Tibial nerve (tissue), 4 donors: Measurements from ENCODE around the gene TMIGD1. TPM values are rescaled to one million over a fixed set of nuclear protein-coding genes. Genes with fewer than 3 reads are reported as not detected.
A peak's percentile ranks its signal among the peaks of the same experiment; 100 is the strongest.

ENCODE experiments used
- DNase-seq, 2 donors: peaks; one replicate each; pipeline ENCODE4 v3.0.0-alpha.2; 2019; ENCODE audit warnings: low spot score in 2 of 2
- H3K27ac ChIP-seq, 4 donors: fragments of 200-600 bp; sonication (generic) in 3 of 4; one replicate each; pipeline ENCODE4 v1.5.1; 2017 to 2019; ENCODE audit warnings: mild to moderate bottlenecking in 1 of 4
- H3K27me3 ChIP-seq, 2 donors: fragments of 200-600 bp; sonication (generic) in 1 of 2; one replicate each; pipeline versions ENCODE4 v1.5.1 to v1.6.0; 2017 to 2019
- H3K36me3 ChIP-seq, 3 donors: fragments of 200-600 bp; sonication (generic); one replicate each; pipeline ENCODE4 v1.5.1; 2018 to 2019
- H3K4me1 ChIP-seq, 4 donors: fragments of 200-600 bp; sonication (generic) in 3 of 4; one replicate each; pipeline ENCODE4 v1.5.1; 2017 to 2019
- H3K4me3 ChIP-seq, 4 donors: fragments of 200-600 bp; sonication (generic) in 3 of 4; one replicate each; pipeline ENCODE4 v1.5.1; 2017 to 2019; ENCODE audit warnings: mild to moderate bottlenecking in 1 of 4, moderate library complexity in 1 of 4
- H3K9me3 ChIP-seq, 4 donors: fragments of 200-600 bp; sonication (generic) in 3 of 4; one replicate each; pipeline ENCODE4 v1.5.1; 2017 to 2019
- EP300 ChIP-seq, 2 donors: sonication (generic); formaldehyde crosslinking; IDR thresholded peaks; one replicate each; pipeline ENCODE4 v1.6.1; 2017; ENCODE audit warnings: antibody characterized with exemption in 2 of 2, mild to moderate bottlenecking in 1 of 2
- POLR2A ChIP-seq, 2 donors: fragments of 450-650 bp; IDR thresholded peaks; one replicate each; pipeline ENCODE4 v1.6.1; 2017; ENCODE audit warnings: antibody characterized with exemption in 2 of 2, mild to moderate bottlenecking in 2 of 2, moderate library complexity in 2 of 2
- WGBS, 2 donors: methylation state at CpG; one replicate each; pipeline ENCODE4 v1.1.5; 2018; 5-methylcytosine and 5-hydroxymethylcytosine counted together
- total RNA-seq, 4 donors: library from RNA; depleted of rRNA; stranded (reverse); fragments of >200 nt; gene quantifications; one replicate each; pipeline ENCODE4 v1.1.0, GENCODE V29; 2016
- TF ChIP-seq, protein P1 (sequence below), 5 experiments: fragments of 200-600 bp in 3 of 5; fragments of 450-650 bp in 2 of 5; sonication (generic) in 3 of 5; IDR thresholded peaks; one replicate each; pipeline ENCODE4 v1.5.1; 2016 to 2019; ENCODE audit warnings: antibody characterized with exemption in 5 of 5, mild to moderate bottlenecking in 3 of 5, moderate library complexity in 2 of 5

The TMIGD1 gene
- total RNA-seq, 4 donors from 2014 or later = not detected

DNA sequence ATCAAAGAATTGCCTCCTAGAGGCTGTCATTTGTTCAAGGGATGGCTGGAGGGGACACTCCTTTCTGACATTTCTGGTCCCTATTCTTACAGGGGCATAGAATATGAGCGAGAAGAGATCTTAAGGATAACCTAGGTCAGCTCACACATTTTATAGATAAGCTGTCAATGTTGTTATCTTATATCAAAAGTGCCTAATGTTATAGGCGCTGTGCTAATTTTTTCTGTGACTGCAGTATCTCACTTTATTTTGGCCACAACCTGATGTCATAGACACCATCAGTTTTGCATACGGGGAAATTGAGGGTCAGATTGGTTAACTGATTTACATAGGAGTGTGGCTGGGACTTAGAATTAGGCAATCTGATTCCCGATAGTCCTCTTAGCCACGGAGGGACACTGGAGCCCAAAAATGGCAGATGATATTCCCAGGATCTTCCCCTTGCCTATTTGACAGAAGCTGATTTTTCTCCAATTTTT lies 46.1 kb upstream of the TMIGD1 start:
- Histone ChIP-seq H3K9me3 (no peaks in the 10 kb centered on the region), H3K27me3 (no peaks in the 10 kb centered on the region), H3K4me3 (peak overlapping the region; percentile 61 to 90 (median 72)), H3K36me3 (no peaks in the 10 kb centered on the region), H3K27ac (peak overlapping the region in 3 of 4 donors; percentile 89 to 92 (median 90)), H3K4me1 (peaks cover 0 to 65% (median 18%) of the 10 kb centered on the region in 4 donors)
- 16 to 17% methylated on average over 5 of the region's 5 CpGs for WGBS, 2 donors
- no peak for DNase-seq
- TF ChIP-seq, protein P1, sequence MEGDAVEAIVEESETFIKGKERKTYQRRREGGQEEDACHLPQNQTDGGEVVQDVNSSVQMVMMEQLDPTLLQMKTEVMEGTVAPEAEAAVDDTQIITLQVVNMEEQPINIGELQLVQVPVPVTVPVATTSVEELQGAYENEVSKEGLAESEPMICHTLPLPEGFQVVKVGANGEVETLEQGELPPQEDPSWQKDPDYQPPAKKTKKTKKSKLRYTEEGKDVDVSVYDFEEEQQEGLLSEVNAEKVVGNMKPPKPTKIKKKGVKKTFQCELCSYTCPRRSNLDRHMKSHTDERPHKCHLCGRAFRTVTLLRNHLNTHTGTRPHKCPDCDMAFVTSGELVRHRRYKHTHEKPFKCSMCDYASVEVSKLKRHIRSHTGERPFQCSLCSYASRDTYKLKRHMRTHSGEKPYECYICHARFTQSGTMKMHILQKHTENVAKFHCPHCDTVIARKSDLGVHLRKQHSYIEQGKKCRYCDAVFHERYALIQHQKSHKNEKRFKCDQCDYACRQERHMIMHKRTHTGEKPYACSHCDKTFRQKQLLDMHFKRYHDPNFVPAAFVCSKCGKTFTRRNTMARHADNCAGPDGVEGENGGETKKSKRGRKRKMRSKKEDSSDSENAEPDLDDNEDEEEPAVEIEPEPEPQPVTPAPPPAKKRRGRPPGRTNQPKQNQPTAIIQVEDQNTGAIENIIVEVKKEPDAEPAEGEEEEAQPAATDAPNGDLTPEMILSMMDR (IDR thresholded peaks at IDR 0.05) = no peak
- TF ChIP-seq EP300 (IDR thresholded peaks at IDR 0.05) = no peak
- no peak for TF ChIP-seq POLR2A (IDR thresholded peaks at IDR 0.05)

DNA sequence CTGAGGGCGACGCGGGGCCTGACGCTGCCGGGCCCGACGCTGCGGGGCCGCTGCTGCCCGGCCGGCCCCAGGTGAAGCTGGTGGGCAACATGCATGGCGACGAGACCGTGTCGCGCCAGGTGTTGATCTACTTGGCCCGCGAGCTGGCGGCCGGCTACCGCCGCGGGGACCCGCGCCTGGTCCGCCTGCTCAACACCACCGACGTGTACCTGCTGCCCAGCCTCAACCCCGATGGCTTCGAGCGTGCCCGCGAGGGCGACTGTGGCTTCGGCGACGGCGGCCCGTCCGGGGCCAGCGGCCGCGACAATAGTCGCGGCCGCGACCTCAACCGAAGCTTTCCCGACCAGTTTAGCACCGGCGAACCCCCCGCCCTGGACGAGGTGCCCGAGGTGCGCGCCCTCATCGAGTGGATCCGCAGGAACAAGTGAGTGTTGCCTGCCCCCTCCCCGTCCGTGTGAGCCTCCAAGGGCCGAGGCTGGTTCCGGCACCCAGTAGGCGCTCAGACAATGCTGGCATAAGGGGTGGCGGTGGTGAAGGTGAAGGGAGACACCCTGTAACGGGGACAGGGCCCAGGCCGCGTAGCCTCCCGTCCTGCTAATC lies 45.5 kb upstream of the TMIGD1 start:
- Histone ChIP-seq H3K9me3 (no peaks in the 10 kb centered on the region), H3K4me3 (peak overlapping the region; percentile 61 to 90 (median 72)), H3K27ac (peak overlapping the region; percentile 45 to 92 (median 90)), H3K36me3 (no peaks in the 10 kb centered on the region), H3K27me3 (no peaks in the 10 kb centered on the region), H3K4me1 (peaks cover 0 to 65% (median 18%) of the 10 kb centered on the region in 4 donors)
- TF ChIP-seq, protein P1 (IDR thresholded peaks at IDR 0.05) = no peak
- TF ChIP-seq EP300 (IDR thresholded peaks at IDR 0.05) (no peak), POLR2A (IDR thresholded peaks at IDR 0.05) (no peak)
- no peak for DNase-seq
- 1 to 4% methylated on average over 28 to 47 of the region's 68 CpGs for WGBS, 2 donors

DNA sequence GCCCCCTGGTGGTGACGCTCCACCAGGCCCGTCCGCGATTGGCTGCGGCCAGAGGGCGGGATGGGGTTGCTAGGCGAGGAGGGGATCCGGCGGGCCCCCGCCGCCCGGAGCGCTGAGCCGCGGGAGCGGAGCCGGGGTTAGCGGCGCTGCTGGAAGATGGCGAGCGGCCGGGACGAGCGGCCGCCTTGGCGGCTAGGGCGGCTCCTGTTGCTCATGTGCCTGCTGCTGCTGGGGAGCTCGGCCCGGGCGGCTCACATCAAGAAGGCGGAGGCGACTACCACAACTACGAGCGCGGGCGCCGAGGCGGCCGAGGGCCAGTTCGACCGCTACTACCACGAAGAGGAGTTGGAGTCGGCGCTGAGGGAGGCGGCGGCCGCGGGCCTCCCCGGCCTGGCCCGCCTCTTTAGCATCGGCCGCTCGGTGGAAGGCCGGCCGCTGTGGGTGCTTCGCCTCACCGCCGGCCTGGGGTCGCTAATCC lies 45.0 kb upstream of the TMIGD1 start, which contains the start of gene CPD:
Gene CPD, plus strand, starts transcription at position 103 of the 478 bp plus-strand sequence. Its CDS starts 54 bp downstream, at position 157.
- Histone ChIP-seq H3K9me3 (no peaks in the 10 kb centered on the region), H3K36me3 (no peaks in the 10 kb centered on the region), H3K4me3 (peak within 1 kb of the TSS; percentile 61 to 90 (median 72)), H3K27ac (peak within 1 kb of the TSS; percentile 45 to 92 (median 90)), H3K27me3 (no peaks in the 10 kb centered on the region), H3K4me1 (peaks cover 0 to 65% (median 18%) of the 10 kb centered on the region in 4 donors)
- TF ChIP-seq, protein P1 (IDR thresholded peaks at IDR 0.05) = peak in 4 of 5 experiments; percentile 15 to 51 (median 30)
- peak; percentile 61 to 92 for TF ChIP-seq POLR2A (IDR thresholded peaks at IDR 0.05)
- TF ChIP-seq EP300 (IDR thresholded peaks at IDR 0.05) = peak in 1 of 2 donors; percentile 91
- WGBS, 2 donors = 1 to 2% methylated on average over 7 to 13 of the region's 59 CpGs
- DNase-seq = peak; percentile 98

DNA sequence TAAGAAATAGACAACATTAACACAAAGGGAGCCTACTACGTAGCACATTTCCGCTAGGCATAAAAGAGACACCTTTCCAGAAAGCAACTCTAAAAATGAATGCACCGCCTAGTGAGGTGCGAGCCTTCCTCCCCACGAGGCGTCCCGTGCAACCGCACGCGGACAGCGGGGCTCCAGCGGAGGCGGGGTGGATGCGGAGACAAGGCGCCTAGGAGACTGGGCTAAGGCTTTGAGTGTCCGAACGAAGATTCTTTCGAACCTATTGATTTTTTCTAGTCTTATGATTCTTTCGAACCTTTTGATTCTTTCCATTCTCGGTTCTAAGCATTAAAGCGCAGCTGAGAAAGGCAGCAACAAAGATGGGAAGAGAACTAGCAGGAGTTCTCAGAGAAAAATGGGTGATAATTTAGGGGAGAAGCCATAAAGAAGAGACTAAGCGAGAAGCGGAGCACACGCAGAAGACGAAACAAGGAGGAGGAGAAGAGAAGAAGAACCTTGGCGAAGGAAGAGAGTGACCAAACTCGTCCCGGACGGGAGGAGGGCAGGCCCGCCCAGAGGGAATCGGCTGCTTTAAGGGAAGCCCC lies 44.5 kb upstream of the TMIGD1 start:
- Histone ChIP-seq H3K27me3 (no peaks in the 10 kb centered on the region), H3K4me1 (peaks cover 0 to 62% (median 18%) of the 10 kb centered on the region in 4 donors), H3K36me3 (no peaks in the 10 kb centered on the region), H3K4me3 (peak overlapping the region; percentile 61 to 90 (median 72)), H3K27ac (peak overlapping the region; percentile 45 to 92 (median 90)), H3K9me3 (no peaks in the 10 kb centered on the region)
- TF ChIP-seq POLR2A (IDR thresholded peaks at IDR 0.05) = no peak
- TF ChIP-seq EP300 (IDR thresholded peaks at IDR 0.05) = no peak
- TF ChIP-seq, protein P1 (IDR thresholded peaks at IDR 0.05) = no peak
- DNase-seq = no peak
- 2 to 3% methylated on average over 31 of the region's 31 CpGs for WGBS, 2 donors
